ENCODE measurements around the gene TBC1D2B. TPM values are rescaled to one million over a fixed set of nuclear protein-coding genes. Genes with fewer than 3 reads are reported as not detected.

The TBC1D2B gene
- total and polyA plus RNA-seq, 10 donors = 9.4 to 131 (median 97.4) TPM

GRCh38 chr15:78035321-78035751 is 42.2 kb downstream of the TBC1D2B start:
- Histone ChIP-seq H3K4me3 (peak overlapping the region in 1 of 8 donors; percentile 51), H3K27ac (peak overlapping the region; percentile 64 to 97 (median 84)), H3K27me3 (replicated peaks in 1 of 7) (no peaks in the 10 kb centered on the region), H3K4me1 (peaks cover 71 to 98% (median 90%) of the 10 kb centered on the region in 6 donors), H3K9me3 (no peaks in the 10 kb centered on the region), H3K36me3 (peaks cover 0 to 24% (median 0%) of the 10 kb centered on the region in 6 donors)
- peak; percentile 85 for DNase-seq
- TF ChIP-seq POLR2A (IDR thresholded peaks at IDR 0.05) (no peak), POLR2AphosphoS5 (IDR thresholded peaks at IDR 0.05) (peak in 2 of 3 donors; percentile 54 to 71)
- intact Hi-C loops (cut with DNase I; ENCODE audit: low total_unique reads) = loop anchor here (10.0 kb wide), 1 partner anchor 69 kb away; no protein-coding TSS in a partner anchor
- 11 to 22% (median 17%) methylated on average over 4 of the region's 4 CpGs for WGBS, 5 donors

DNA sequence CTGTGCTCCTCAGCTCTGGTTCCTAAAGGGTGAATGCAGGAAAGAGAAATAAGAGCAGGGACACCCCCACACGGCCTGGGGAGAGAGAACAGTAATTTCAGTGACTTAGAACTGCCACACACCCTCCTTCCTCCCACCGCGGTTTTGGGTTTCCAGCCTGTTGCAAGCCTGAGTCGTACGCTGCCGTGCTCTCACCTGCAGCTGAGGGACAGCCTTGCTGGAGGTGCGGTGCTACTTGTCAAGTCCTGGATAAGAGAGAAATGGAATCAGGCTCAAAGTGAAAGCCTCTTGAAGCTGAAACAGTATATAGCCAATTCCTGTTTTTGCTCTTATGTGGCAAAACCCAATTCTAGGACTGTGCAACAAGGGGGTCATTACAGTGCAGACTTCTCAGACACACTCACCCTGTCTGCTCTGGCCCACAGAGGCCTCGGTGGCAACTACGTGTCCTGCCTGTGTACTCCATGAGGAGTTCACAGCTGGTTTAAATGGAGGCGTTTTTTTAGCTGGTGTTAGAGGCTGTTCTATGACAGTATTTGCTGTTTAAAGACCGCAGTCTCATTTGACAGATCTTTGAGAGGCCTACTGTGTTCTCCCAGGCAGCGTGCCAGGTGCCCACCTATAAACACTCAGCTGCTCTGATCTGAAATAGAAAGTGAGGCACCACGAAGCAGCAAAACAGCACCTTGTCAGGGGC is 42.9 kb downstream of the TBC1D2B start:
- Histone ChIP-seq H3K27ac (peak overlapping the region; percentile 64 to 97 (median 84)), H3K36me3 (peaks cover 0 to 24% (median 3%) of the 10 kb centered on the region in 6 donors), H3K4me1 (peaks cover 65 to 98% (median 83%) of the 10 kb centered on the region in 6 donors), H3K27me3 (replicated peaks in 1 of 7) (no peaks in the 10 kb centered on the region), H3K9me3 (no peaks in the 10 kb centered on the region), H3K4me3 (peak overlapping the region in 4 of 8 donors; percentile 2 to 51 (median 10))
- WGBS, 5 donors = 5 to 20% (median 12%) methylated on average over 13 of the region's 13 CpGs
- TF ChIP-seq CTCF (IDR thresholded peaks at IDR 0.05 in 8 of 11, conservative IDR thresholded peaks at IDR 0.05 in 3 of 11) = no peak
- TF ChIP-seq POLR2AphosphoS5 (IDR thresholded peaks at IDR 0.05) = peak in 2 of 3 donors; percentile 59 to 71
- DNase-seq = peak; percentile 93
- intact Hi-C loops (cut with DNase I; ENCODE audit: low total_unique reads) = loop anchor here (10.0 kb wide), 1 partner anchor 70 kb away; no protein-coding TSS in a partner anchor

DNA sequence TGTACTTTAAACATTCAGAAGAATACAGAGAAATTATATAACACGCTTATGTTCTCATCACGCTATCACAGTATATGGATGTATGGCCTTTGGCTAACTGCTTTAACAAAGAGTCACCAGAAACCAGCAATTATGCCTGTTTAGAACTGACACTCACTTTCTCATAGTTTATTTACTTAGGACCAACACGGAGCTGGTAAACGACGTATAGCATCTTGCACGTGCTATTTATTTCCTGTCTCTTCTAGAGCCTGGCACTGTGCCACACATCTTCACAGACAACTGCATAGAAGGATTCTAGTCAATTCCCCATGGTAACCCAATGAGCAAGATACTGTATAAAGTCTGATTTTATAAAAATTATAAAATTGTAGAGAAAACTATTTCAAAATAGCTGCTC is 43.6 kb downstream of the TBC1D2B start:
- Histone ChIP-seq H3K27ac (peak overlapping the region; percentile 64 to 97 (median 84)), H3K4me3 (peak overlapping the region in 4 of 8 donors; percentile 2 to 51 (median 10)), H3K27me3 (replicated peaks in 1 of 7) (no peaks in the 10 kb centered on the region), H3K4me1 (peaks cover 60 to 98% (median 77%) of the 10 kb centered on the region in 6 donors), H3K36me3 (peaks cover 0 to 27% (median 10%) of the 10 kb centered on the region in 6 donors), H3K9me3 (no peaks in the 10 kb centered on the region)
- TF ChIP-seq POLR2AphosphoS5 (IDR thresholded peaks at IDR 0.05) = no peak
- TF ChIP-seq CTCF (IDR thresholded peaks at IDR 0.05 in 8 of 11, conservative IDR thresholded peaks at IDR 0.05 in 3 of 11) = no peak
- TF ChIP-seq POLR2A (IDR thresholded peaks at IDR 0.05) = no peak
- intact Hi-C loops (cut with DNase I; ENCODE audit: low total_unique reads) = loop anchor here (10.0 kb wide), 1 partner anchor 71 kb away; no protein-coding TSS in a partner anchor
- no peak for DNase-seq
- WGBS, 5 donors = 31 to 34% (median 33%) methylated on average over 6 of the region's 6 CpGs

GRCh38 chr15:78032671-78033070 is 44.8 kb downstream of the TBC1D2B start:
- Histone ChIP-seq H3K4me1 (peaks cover 49 to 87% (median 65%) of the 10 kb centered on the region in 6 donors), H3K27me3 (replicated peaks in 1 of 7) (no peaks in the 10 kb centered on the region), H3K27ac (peak overlapping the region; percentile 3 to 97 (median 84)), H3K4me3 (no peak overlapping the region), H3K36me3 (peaks cover 0 to 33% (median 21%) of the 10 kb centered on the region in 6 donors), H3K9me3 (no peaks in the 10 kb centered on the region)
- intact Hi-C loops (cut with DNase I; ENCODE audit: low total_unique reads) = loop anchor here (10.0 kb wide), 1 partner anchor 72 kb away; no protein-coding TSS in a partner anchor
- WGBS, 5 donors = 18 to 44% (median 34%) methylated on average over 4 of the region's 4 CpGs
- TF ChIP-seq POLR2AphosphoS5 (IDR thresholded peaks at IDR 0.05) (no peak), POLR2A (IDR thresholded peaks at IDR 0.05) (no peak), CTCF (IDR thresholded peaks at IDR 0.05 in 8 of 11, conservative IDR thresholded peaks at IDR 0.05 in 3 of 11) (no peak)
- DNase-seq = no peak

All from spleen (tissue), 11 donors.